ENCODE results near the gene CNOT3.

DNA sequence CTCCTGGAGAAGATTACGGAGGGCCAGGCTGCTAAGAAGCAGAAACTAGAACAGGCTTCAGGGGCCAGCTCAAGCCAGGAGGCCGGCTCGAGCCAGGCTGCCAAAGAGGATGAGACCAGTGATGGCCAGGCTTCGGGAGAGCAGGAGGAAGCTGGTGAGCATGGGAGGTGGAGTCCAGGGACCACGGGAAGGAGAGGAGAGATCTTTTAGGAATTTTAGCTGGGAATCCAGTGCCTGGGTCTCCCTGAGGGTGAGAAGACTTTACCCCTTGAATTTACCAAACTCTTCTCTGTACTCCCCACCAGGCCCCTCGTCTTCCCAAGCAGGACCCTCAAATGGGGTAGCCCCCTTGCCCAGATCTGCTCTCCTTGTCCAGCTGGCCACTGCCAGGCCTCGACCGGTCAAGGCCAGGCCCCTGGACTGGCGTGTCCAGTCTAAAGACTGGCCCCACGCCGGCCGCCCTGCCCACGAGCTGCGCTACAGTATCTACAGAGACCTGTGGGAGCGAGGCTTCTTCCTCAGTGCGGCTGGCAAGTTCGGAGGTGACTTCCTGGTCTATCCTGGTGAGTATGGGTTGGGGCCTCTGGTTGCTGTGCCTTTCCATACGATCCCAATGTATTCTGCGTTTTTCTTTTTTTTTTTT lies 54.4 kb downstream of the CNOT3 start:
- no peak for TF ChIP-seq CTCF (IDR thresholded peaks at IDR 0.05)
- no peak for TF ChIP-seq POLR2A (IDR thresholded peaks at IDR 0.05)
